NCI-H1436 treated with DMSO at 0.1 percent for 48 hours (cell line): ENCODE data around the gene AFF3.

Experiments
- DNase-seq: peaks from one replicate; lab custom pipeline; 2025; lab: John Stamatoyannopoulos, UW

The AFF3 gene

GRCh38 chr2:99824758-99825157, 317.6 kb downstream of the AFF3 start:
- DNase-seq = no peak

GRCh38 chr2:99822474-99823207, 319.7 kb downstream of the AFF3 start:
- no peak for DNase-seq

GRCh38 chr2:99821984-99822383, 320.4 kb downstream of the AFF3 start:
- no peak for DNase-seq

- no peak for DNase-seq
These were observed 320.8 kb downstream of the AFF3 start for GRCh38 chr2:99821572-99821971.

GRCh38 chr2:99821039-99821438, 321.4 kb downstream of the AFF3 start:
- DNase-seq = no peak

GRCh38 chr2:99819766-99820165, 322.6 kb downstream of the AFF3 start:
- no peak for DNase-seq

- no peak for DNase-seq
These were observed 323.5 kb downstream of the AFF3 start for GRCh38 chr2:99818842-99819241.

GRCh38 chr2:99816908-99817307, 325.5 kb downstream of the AFF3 start:
- no peak for DNase-seq

- DNase-seq = no peak
These were observed 330.0 kb downstream of the AFF3 start for GRCh38 chr2:99812426-99812825.

GRCh38 chr2:99811544-99811943, 330.8 kb downstream of the AFF3 start:
- DNase-seq = no peak

- DNase-seq = no peak
These were observed 332.2 kb downstream of the AFF3 start for GRCh38 chr2:99810225-99810624.

- DNase-seq = no peak
These were observed 333.0 kb downstream of the AFF3 start for GRCh38 chr2:99809259-99809900.

GRCh38 chr2:99808361-99809200, 333.8 kb downstream of the AFF3 start:
- DNase-seq = no peak

GRCh38 chr2:99806758-99807157, 335.6 kb downstream of the AFF3 start:
- no peak for DNase-seq

GRCh38 chr2:99805930-99806476, 336.4 kb downstream of the AFF3 start:
- DNase-seq = no peak

- DNase-seq = no peak
These were observed 338.5 kb downstream of the AFF3 start for GRCh38 chr2:99803846-99804245.

- no peak for DNase-seq
These were observed 339.7 kb downstream of the AFF3 start for GRCh38 chr2:99802734-99803133.

- no peak for DNase-seq
These were observed 341.0 kb downstream of the AFF3 start for GRCh38 chr2:99801327-99801901.

GRCh38 chr2:99797475-99797874, 344.9 kb downstream of the AFF3 start:
- DNase-seq = no peak

GRCh38 chr2:99794414-99794813, 348.0 kb downstream of the AFF3 start:
- DNase-seq = no peak

GRCh38 chr2:99793022-99793421, 349.4 kb downstream of the AFF3 start:
- DNase-seq = no peak

- DNase-seq = no peak
These were observed 352.5 kb downstream of the AFF3 start for GRCh38 chr2:99789849-99790248.
